ENCODE results near the gene AGPAT2. TPM values are rescaled to one million over a fixed set of nuclear protein-coding genes. Genes with fewer than 3 reads are reported as not detected.

AGPAT2 gene
- polyA plus RNA-seq, 2 donors: 90.7 to 100 TPM

- H3K27ac ChIP-seq (ENCODE audit: low read depth in 2 of 2, low read length in 1 of 2): peak overlapping the region in 1 of 2 donors; percentile 22
- H3K4me1 ChIP-seq (ENCODE audit: control insufficient read depth in 2 of 2, insufficient read depth in 2 of 2, low read length in 1 of 2): peaks cover 0 to under 1% of the 10 kb centered on the region in 2 donors
- H3K9me3 ChIP-seq (ENCODE audit: control insufficient read depth in 2 of 2, insufficient read depth in 1 of 2, low read depth in 1 of 2, low read length in 1 of 2): no peaks in the 10 kb centered on the region
- H3K4me3 ChIP-seq (ENCODE audit: low read depth in 1 of 2, low read length in 2 of 2): no peak overlapping the region
- 69 to 79% methylated on average over 13 of the region's 13 CpGs for WGBS, 2 donors
- H3K36me3 ChIP-seq (ENCODE audit: control insufficient read depth in 2 of 2, insufficient read depth in 2 of 2, low read length in 1 of 2): no peaks in the 10 kb centered on the region
- peaks cover 0 to 12% of the 10 kb centered on the region in 2 donors for H3K27me3 ChIP-seq (ENCODE audit: control insufficient read depth in 1 of 2, insufficient read depth in 2 of 2, low read length in 2 of 2)
Observed at GRCh38 chr9:136660971-136661550, 26.2 kb downstream of the AGPAT2 start.

GRCh38 chr9:136659861-136660784, 27.1 kb downstream of the AGPAT2 start:
- no peaks in the 10 kb centered on the region for H3K9me3 ChIP-seq (ENCODE audit: control insufficient read depth in 2 of 2, insufficient read depth in 1 of 2, low read depth in 1 of 2, low read length in 1 of 2)
- H3K27me3 ChIP-seq (ENCODE audit: control insufficient read depth in 1 of 2, insufficient read depth in 2 of 2, low read length in 2 of 2): peaks cover 0 to 11% of the 10 kb centered on the region in 2 donors
- no peak overlapping the region for H3K4me3 ChIP-seq (ENCODE audit: low read depth in 1 of 2, low read length in 2 of 2)
- peak overlapping the region; percentile 14 to 21 for H3K27ac ChIP-seq (ENCODE audit: low read depth in 2 of 2, low read length in 1 of 2)
- WGBS, 2 donors: 71 to 73% methylated on average over 18 to 21 of the region's 21 CpGs
- H3K36me3 ChIP-seq (ENCODE audit: control insufficient read depth in 2 of 2, insufficient read depth in 2 of 2, low read length in 1 of 2): no peaks in the 10 kb centered on the region
- H3K4me1 ChIP-seq (ENCODE audit: control insufficient read depth in 2 of 2, insufficient read depth in 2 of 2, low read length in 1 of 2): no peaks in the 10 kb centered on the region

GRCh38 chr9:136658849-136659535, 28.3 kb downstream of the AGPAT2 start:
- H3K27me3 ChIP-seq (ENCODE audit: control insufficient read depth in 1 of 2, insufficient read depth in 2 of 2, low read length in 2 of 2): peaks cover 0 to 11% of the 10 kb centered on the region in 2 donors
- H3K9me3 ChIP-seq (ENCODE audit: control insufficient read depth in 2 of 2, insufficient read depth in 1 of 2, low read depth in 1 of 2, low read length in 1 of 2): no peaks in the 10 kb centered on the region
- H3K4me1 ChIP-seq (ENCODE audit: control insufficient read depth in 2 of 2, insufficient read depth in 2 of 2, low read length in 1 of 2): no peaks in the 10 kb centered on the region
- peak overlapping the region; percentile 20 to 56 for H3K27ac ChIP-seq (ENCODE audit: low read depth in 2 of 2, low read length in 1 of 2)
- 41 to 53% methylated on average over 32 to 37 of the region's 37 CpGs for WGBS, 2 donors
- H3K4me3 ChIP-seq (ENCODE audit: low read depth in 1 of 2, low read length in 2 of 2): peak overlapping the region in 1 of 2 donors; percentile 11
- H3K36me3 ChIP-seq (ENCODE audit: control insufficient read depth in 2 of 2, insufficient read depth in 2 of 2, low read length in 1 of 2): no peaks in the 10 kb centered on the region

GRCh38 chr9:136657974-136658848, 29.0 kb downstream of the AGPAT2 start:
- no peak overlapping the region for H3K4me3 ChIP-seq (ENCODE audit: low read depth in 1 of 2, low read length in 2 of 2)
- no peaks in the 10 kb centered on the region for H3K9me3 ChIP-seq (ENCODE audit: control insufficient read depth in 2 of 2, insufficient read depth in 1 of 2, low read depth in 1 of 2, low read length in 1 of 2)
- WGBS, 2 donors: 51 to 60% methylated on average over 31 of the region's 31 CpGs
- no peaks in the 10 kb centered on the region for H3K4me1 ChIP-seq (ENCODE audit: control insufficient read depth in 2 of 2, insufficient read depth in 2 of 2, low read length in 1 of 2)
- H3K27me3 ChIP-seq (ENCODE audit: control insufficient read depth in 1 of 2, insufficient read depth in 2 of 2, low read length in 2 of 2): peaks cover 0 to 11% of the 10 kb centered on the region in 2 donors
- no peaks in the 10 kb centered on the region for H3K36me3 ChIP-seq (ENCODE audit: control insufficient read depth in 2 of 2, insufficient read depth in 2 of 2, low read length in 1 of 2)
- H3K27ac ChIP-seq (ENCODE audit: low read depth in 2 of 2, low read length in 1 of 2): peak overlapping the region; percentile 20 to 56

GRCh38 chr9:136656795-136657611, 30.3 kb downstream of the AGPAT2 start:
- Histone ChIP-seq H3K27ac (ENCODE audit: low read depth in 2 of 2, low read length in 1 of 2) (peak overlapping the region; percentile 35 to 65), H3K36me3 (ENCODE audit: control insufficient read depth in 2 of 2, insufficient read depth in 2 of 2, low read length in 1 of 2) (no peaks in the 10 kb centered on the region), H3K27me3 (ENCODE audit: control insufficient read depth in 1 of 2, insufficient read depth in 2 of 2, low read length in 2 of 2) (peaks cover 0 to 11% of the 10 kb centered on the region in 2 donors), H3K4me1 (ENCODE audit: control insufficient read depth in 2 of 2, insufficient read depth in 2 of 2, low read length in 1 of 2) (no peaks in the 10 kb centered on the region), H3K9me3 (ENCODE audit: control insufficient read depth in 2 of 2, insufficient read depth in 1 of 2, low read depth in 1 of 2, low read length in 1 of 2) (no peaks in the 10 kb centered on the region), H3K4me3 (ENCODE audit: low read depth in 1 of 2, low read length in 2 of 2) (no peak overlapping the region)
- 54 to 57% methylated on average over 37 of the region's 37 CpGs for WGBS, 2 donors

GRCh38 chr9:136656183-136656738, 31.0 kb downstream of the AGPAT2 start:
- peaks cover 0 to 11% of the 10 kb centered on the region in 2 donors for H3K27me3 ChIP-seq (ENCODE audit: control insufficient read depth in 1 of 2, insufficient read depth in 2 of 2, low read length in 2 of 2)
- H3K9me3 ChIP-seq (ENCODE audit: control insufficient read depth in 2 of 2, insufficient read depth in 1 of 2, low read depth in 1 of 2, low read length in 1 of 2): no peaks in the 10 kb centered on the region
- 46 to 51% methylated on average over 11 of the region's 11 CpGs for WGBS, 2 donors
- no peaks in the 10 kb centered on the region for H3K4me1 ChIP-seq (ENCODE audit: control insufficient read depth in 2 of 2, insufficient read depth in 2 of 2, low read length in 1 of 2)
- peak overlapping the region; percentile 56 to 65 for H3K27ac ChIP-seq (ENCODE audit: low read depth in 2 of 2, low read length in 1 of 2)
- no peaks in the 10 kb centered on the region for H3K36me3 ChIP-seq (ENCODE audit: control insufficient read depth in 2 of 2, insufficient read depth in 2 of 2, low read length in 1 of 2)
- no peak overlapping the region for H3K4me3 ChIP-seq (ENCODE audit: low read depth in 1 of 2, low read length in 2 of 2)

GRCh38 chr9:136655536-136656182, 31.6 kb downstream of the AGPAT2 start:
- Histone ChIP-seq H3K36me3 (ENCODE audit: control insufficient read depth in 2 of 2, insufficient read depth in 2 of 2, low read length in 1 of 2) (no peaks in the 10 kb centered on the region), H3K27me3 (ENCODE audit: control insufficient read depth in 1 of 2, insufficient read depth in 2 of 2, low read length in 2 of 2) (peaks cover 0 to 11% of the 10 kb centered on the region in 2 donors), H3K27ac (ENCODE audit: low read depth in 2 of 2, low read length in 1 of 2) (peak overlapping the region; percentile 11 to 43), H3K4me1 (ENCODE audit: control insufficient read depth in 2 of 2, insufficient read depth in 2 of 2, low read length in 1 of 2) (no peaks in the 10 kb centered on the region), H3K4me3 (ENCODE audit: low read depth in 1 of 2, low read length in 2 of 2) (no peak overlapping the region), H3K9me3 (ENCODE audit: control insufficient read depth in 2 of 2, insufficient read depth in 1 of 2, low read depth in 1 of 2, low read length in 1 of 2) (no peaks in the 10 kb centered on the region)
- WGBS, 2 donors: 49% methylated on average over 18 of the region's 18 CpGs
